Measurements from ENCODE around the gene CLK2. TPM values are rescaled to one million over a fixed set of nuclear protein-coding genes. Genes with fewer than 3 reads are reported as not detected.

Gene CLK2
- total and polyA plus RNA-seq, 9 of the 15 experiments (the other 6 are each of a cell fraction or from before 2014, with no cell fraction given), result 13.5 to 81.4 (median 39.6) TPM

GRCh38 chr1:155226188-155226909 lies 47.0 kb downstream of the CLK2 start (continued):
- TF ChIP-seq HEY1 (CRISPR knock-in tag; IDR thresholded peaks at IDR 0.05; ENCODE audit: borderline replicate concordance) (no peak), E2F6 (IDR thresholded peaks at IDR 0.05; ENCODE audit: borderline replicate concordance in 1 of 2, extremely low read depth in 1 of 2, insufficient read depth in 1 of 2, insufficient read length in 1 of 2, low read depth in 1 of 2, low read length in 1 of 2, poor library complexity in 1 of 2, severe bottlenecking in 1 of 2) (no peak), ZNF124 (CRISPR knock-in tag; IDR thresholded peaks at IDR 0.05) (no peak), ZNF232 (CRISPR knock-in tag; IDR thresholded peaks at IDR 0.05) (no peak), EHMT2 (IDR thresholded peaks at IDR 0.05) (no peak), PBX2 (CRISPR knock-in tag; IDR thresholded peaks at IDR 0.05; ENCODE audit: low read depth) (no peak), PBX2 (tag; conservative IDR thresholded peaks at IDR 0.05; ENCODE audit: low read depth) (no peak), NFE2 (IDR thresholded peaks at IDR 0.05; ENCODE audit: low read depth) (no peak), ZNF436 (CRISPR knock-in tag; IDR thresholded peaks at IDR 0.05) (no peak)
